H9 (cell line): ENCODE measurements around the gene RAB6A. TPM values are rescaled to one million over a fixed set of nuclear protein-coding genes. Genes with fewer than 3 reads are reported as not detected.

Experiments
- DNase-seq: peaks from one replicate; pipeline ENCODE4 v3.0.0-alpha.2; 2017
- H2AFZ ChIP-seq: one replicate; pipeline ENCODE4 v1.6.1; 2013; ENCODE audit warnings: mild to moderate bottlenecking, low read length, control low read depth, moderate library complexity
- H2AK5ac ChIP-seq: 2 replicates; pipeline ENCODE4 v1.6.1; 2013; ENCODE audit warnings: low read length, control low read depth, mixed read lengths; ENCODE audit not compliant: insufficient read length
- H2BK120ac ChIP-seq: one replicate; pipeline ENCODE4 v1.6.1; 2013; ENCODE audit warnings: low read depth, mild to moderate bottlenecking, low read length, control low read depth, inconsistent platforms; ENCODE audit not compliant: poor library complexity, severe bottlenecking
- H2BK12ac ChIP-seq: 2 replicates; pipeline ENCODE4 v1.6.1; 2013; ENCODE audit warnings: low read length, control low read depth, mixed read lengths, low read depth; ENCODE audit not compliant: insufficient read length
- H2BK15ac ChIP-seq: 2 replicates; pipeline ENCODE4 v1.6.1; 2013; ENCODE audit warnings: low read depth, low read length, control low read depth
- H2BK20ac ChIP-seq: one replicate; pipeline ENCODE4 v1.6.1; 2013; ENCODE audit warnings: low read depth, mild to moderate bottlenecking, low read length, control low read depth, inconsistent platforms; ENCODE audit not compliant: poor library complexity, severe bottlenecking
- H2BK5ac ChIP-seq: 2 replicates; pipeline ENCODE4 v1.6.1; 2013; ENCODE audit warnings: low read length, control low read depth, mixed read lengths; ENCODE audit not compliant: insufficient read length
- H3K14ac ChIP-seq: 2 replicates; pipeline ENCODE4 v1.6.1; 2013; ENCODE audit warnings: low read length, control low read depth; ENCODE audit not compliant: insufficient read depth
- H3K18ac ChIP-seq: 2 replicates; pipeline ENCODE4 v1.6.1; 2013; ENCODE audit warnings: low read depth, mild to moderate bottlenecking, mixed read lengths, low read length, control low read depth; ENCODE audit not compliant: insufficient read length
- H3K23ac ChIP-seq: 2 replicates; pipeline ENCODE4 v1.6.1; 2013; ENCODE audit warnings: low read length, control low read depth, mixed read lengths, low read depth; ENCODE audit not compliant: insufficient read length
- H3K23me2 ChIP-seq: 2 replicates; pipeline ENCODE4 v1.6.1; 2013; ENCODE audit warnings: low read depth, mild to moderate bottlenecking, mixed read lengths, low read length, control low read depth; ENCODE audit not compliant: insufficient read length, poor library complexity, severe bottlenecking
- H3K27ac ChIP-seq: 2 replicates; pipeline ENCODE4 v1.5.1; 2013; ENCODE audit warnings: low read length, control low read depth, mixed read lengths, low read depth; ENCODE audit not compliant: insufficient read length
- H3K27me3 ChIP-seq: 2 replicates; pipeline ENCODE4 v1.6.1; 2013; ENCODE audit warnings: low read length, control low read depth, inconsistent platforms; ENCODE audit not compliant: insufficient read depth
- H3K4ac ChIP-seq: 2 replicates; pipeline ENCODE4 v1.6.1; 2013; ENCODE audit warnings: low read depth, mild to moderate bottlenecking, control low read depth, inconsistent platforms, low read length, moderate library complexity
- H3K4me1 ChIP-seq: 2 replicates; pipeline ENCODE4 v1.6.1; 2013; ENCODE audit warnings: low read length, control low read depth, inconsistent platforms; ENCODE audit not compliant: insufficient read depth
- H3K4me2 ChIP-seq: 2 replicates; pipeline ENCODE4 v1.6.1; 2013; ENCODE audit warnings: low read length, control low read depth, mixed read lengths; ENCODE audit not compliant: insufficient read length, insufficient read depth
- H3K56ac ChIP-seq: 2 replicates; pipeline ENCODE4 v1.6.1; 2013; ENCODE audit warnings: low read depth, mild to moderate bottlenecking, mixed read lengths, low read length, control low read depth; ENCODE audit not compliant: insufficient read length
- H3K79me1 ChIP-seq: 2 replicates; pipeline ENCODE4 v1.6.1; 2013; ENCODE audit warnings: low read depth, mild to moderate bottlenecking, moderate library complexity, low read length, control low read depth, inconsistent platforms; ENCODE audit not compliant: insufficient read depth, poor library complexity, severe bottlenecking
- H3K79me2 ChIP-seq: 2 replicates; pipeline ENCODE4 v1.6.1; 2013; ENCODE audit warnings: low read length, control low read depth, inconsistent platforms; ENCODE audit not compliant: insufficient read depth
- H3K9ac ChIP-seq: 2 replicates; pipeline ENCODE4 v1.6.1; 2013; ENCODE audit warnings: low read length, control low read depth, mixed read lengths; ENCODE audit not compliant: insufficient read length; ENCODE audit errors: extremely low read depth
- H3K9me3 ChIP-seq: one replicate; pipeline ENCODE4 v1.6.1; 2013; ENCODE audit warnings: low read depth, low read length, inconsistent platforms; ENCODE audit not compliant: control insufficient read depth
- H3T11ph ChIP-seq: one replicate; pipeline ENCODE4 v1.6.1; 2013; ENCODE audit warnings: mild to moderate bottlenecking, low read length, control low read depth, inconsistent platforms
- H4K20me1 ChIP-seq: one replicate; pipeline ENCODE4 v1.6.1; 2013; ENCODE audit not compliant: control insufficient read depth, insufficient read length, insufficient read depth
- H4K5ac ChIP-seq: 2 replicates; pipeline ENCODE4 v1.6.1; 2013; ENCODE audit warnings: low read depth, mild to moderate bottlenecking, mixed read lengths, low read length, control low read depth; ENCODE audit not compliant: insufficient read length
- H4K8ac ChIP-seq: replicated peaks from 2 replicates; pipeline ENCODE4 v1.6.1; 2013; ENCODE audit warnings: low read length, control low read depth, mixed read lengths, low read depth; ENCODE audit not compliant: insufficient read length
- H4K91ac ChIP-seq: 2 replicates; pipeline ENCODE4 v1.6.1; 2013; ENCODE audit warnings: low read depth, mild to moderate bottlenecking, moderate library complexity, mixed read lengths, low read length, control low read depth; ENCODE audit not compliant: insufficient read length
- H3K27ac Mint-ChIP-seq, 3 experiments: 2 replicates in 2 of 3; 3 replicates in 1 of 3; pipeline ENCODE4 v1.8.0; 2020 to 2021; ENCODE audit warnings: mixed read lengths in 3 of 3, mild to moderate bottlenecking in 1 of 3, moderate library complexity in 1 of 3
- H3K27me3 Mint-ChIP-seq: 2 replicates; pipeline ENCODE4 v1.8.0; 2021; ENCODE audit warnings: low read depth, mild to moderate bottlenecking, moderate library complexity, mixed read lengths
- H3K36me3 Mint-ChIP-seq, 3 experiments: 2 replicates in 2 of 3; 3 replicates in 1 of 3; pipeline ENCODE4 v1.8.0; 2020 to 2021; ENCODE audit warnings: low read depth in 3 of 3, mixed read lengths in 3 of 3; ENCODE audit not compliant: insufficient read depth in 1 of 3
- H3K4me1 Mint-ChIP-seq, 2 experiments: 2 replicates each; pipeline ENCODE4 v1.8.0; 2020; ENCODE audit warnings: mixed read lengths in 2 of 2
- H3K4me3 Mint-ChIP-seq, 2 experiments: 2 replicates in 1 of 2; 3 replicates in 1 of 2; pipeline ENCODE4 v1.8.0; 2020 to 2021; ENCODE audit warnings: mild to moderate bottlenecking in 2 of 2, mixed read lengths in 2 of 2, moderate library complexity in 1 of 2
- H3K9me3 Mint-ChIP-seq, 2 experiments: 2 replicates in 1 of 2; 3 replicates in 1 of 2; pipeline ENCODE4 v1.8.0; 2020; ENCODE audit warnings: mild to moderate bottlenecking in 2 of 2, mixed read lengths in 2 of 2, moderate library complexity in 1 of 2
- CTCF ChIP-seq: fragments of 200-600 bp; sonication (generic); conservative IDR thresholded peaks from 3 replicates; pipeline ENCODE4 v1.8.0; 2021; ENCODE audit warnings: antibody characterized with exemption, mild to moderate bottlenecking
- WGBS: extraction: QIAGEN DNeasy Blood & Tissue Kit; methylation state at CpG from one replicate; pipeline ENCODE4 v1.1.7; 2013; ENCODE audit warnings: missing lambda C conversion rate, low lambda C conversion rate, mixed read lengths; ENCODE audit not compliant: insufficient read length; ENCODE audit errors: extremely low coverage; 5-methylcytosine and 5-hydroxymethylcytosine counted together
- total RNA-seq: library from RNA; stranded (reverse); gene quantifications from 2 replicates; pipeline ENCODE4 v1.2.1, GENCODE V29; 2021

RAB6A gene
- total RNA-seq, 1 experiment from 2014 or later, result 72.8 TPM

GRCh38 chr11:73760135-73760678 is 667 bp downstream of the RAB6A start:
- Mint-ChIP-seq H3K4me1 (peaks cover 25 to 31% of the 10 kb centered on the region in 2 experiments), H3K9me3 (no peaks in the 10 kb centered on the region; a peak in 1 of 5 replicates), H3K27me3 (peaks cover 4% of the 10 kb centered on the region; the same call in 1 of the 2 replicates), H3K4me3 (peak overlapping the region; percentile 90 to 99), H3K36me3 (peaks cover 0 to 4% (median 4%) of the 10 kb centered on the region in 3 experiments; a peak in 2 of 7 replicates), H3K27ac (peak overlapping the region; percentile 16 to 98 (median 54); a peak in 5 of 7 replicates)
- TF ChIP-seq CTCF, result no peak
- Histone ChIP-seq H4K5ac (no peak overlapping the region), H2BK20ac (no peak overlapping the region), H3T11ph (no peak overlapping the region), H2BK5ac (no peak overlapping the region), H3K79me2 (peaks cover 23% of the 10 kb centered on the region; the same call in 1 of the 2 replicates), H3K23ac (no peak overlapping the region), H3K9ac (peak overlapping the region; percentile 75), H2BK120ac (no peak overlapping the region), H3K14ac (peak overlapping the region; percentile 78), H2AK5ac (no peak overlapping the region), H2AFZ (peak overlapping the region; percentile 50), H3K4me2 (peak overlapping the region; percentile 98), H4K91ac (no peak overlapping the region), H3K9me3 (no peaks in the 10 kb centered on the region), H4K8ac (no peak overlapping the region), H3K23me2 (peaks cover 4% of the 10 kb centered on the region), H3K18ac (no peak overlapping the region), H3K27ac (no peak overlapping the region), H3K27me3 (no peaks in the 10 kb centered on the region), H3K56ac (no peak overlapping the region), H3K4me1 (no peaks in the 10 kb centered on the region), H2BK15ac (no peak overlapping the region), H4K20me1 (no peaks in the 10 kb centered on the region), H3K4ac (no peak overlapping the region), H3K79me1 (peaks cover 4% of the 10 kb centered on the region), H2BK12ac (no peak overlapping the region)
- DNase-seq, result peak; percentile 35
- no CpG with 5 or more reads among the region's 44 CpGs for WGBS
